PC-9 (cell line): ENCODE data around the gene INHBE.

Experiments used
- EZH2 ChIP-seq: fragments of 200-600 bp; sonication (generic); IDR thresholded peaks from 2 replicates; pipeline ENCODE4 v1.8.0; 2017; ENCODE audit warnings: antibody characterized with exemption, low read depth
- TF ChIP-seq, protein P1 (sequence below): fragments of 200-600 bp; sonication (generic); conservative IDR thresholded peaks from 2 replicates; pipeline ENCODE4 v1.6.1; 2017; ENCODE audit warnings: mixed run types, antibody characterized with exemption, mild to moderate bottlenecking, moderate library complexity

DNA sequence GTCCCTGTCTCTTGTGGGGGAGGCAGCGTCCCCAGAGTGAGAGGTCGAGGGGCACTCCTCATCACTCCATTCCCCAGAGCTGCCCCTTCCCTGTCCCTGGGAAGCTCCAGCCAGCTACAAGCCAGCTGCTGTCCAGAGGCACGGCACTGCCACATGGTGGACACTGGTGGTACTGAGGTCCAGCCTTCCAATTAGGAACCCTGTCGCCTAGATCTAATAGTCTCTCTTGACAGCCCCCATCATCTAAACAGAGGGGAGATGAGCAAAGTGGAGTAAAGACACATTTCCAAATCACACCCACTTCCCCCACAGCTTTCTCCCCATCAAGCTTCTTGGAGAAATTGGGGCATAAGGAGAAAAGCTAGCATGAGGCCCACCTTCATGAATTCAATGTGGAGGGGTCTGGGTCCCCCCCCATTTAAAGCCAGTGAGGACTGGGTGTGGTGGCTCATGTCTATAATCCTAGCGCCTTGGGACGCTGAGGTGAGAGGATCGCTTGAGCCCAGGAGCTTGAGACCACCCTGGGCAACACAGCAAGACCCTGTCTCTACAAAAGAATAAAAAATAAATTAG is 2.1 kb upstream of the INHBE start:
- TF ChIP-seq, protein P1, sequence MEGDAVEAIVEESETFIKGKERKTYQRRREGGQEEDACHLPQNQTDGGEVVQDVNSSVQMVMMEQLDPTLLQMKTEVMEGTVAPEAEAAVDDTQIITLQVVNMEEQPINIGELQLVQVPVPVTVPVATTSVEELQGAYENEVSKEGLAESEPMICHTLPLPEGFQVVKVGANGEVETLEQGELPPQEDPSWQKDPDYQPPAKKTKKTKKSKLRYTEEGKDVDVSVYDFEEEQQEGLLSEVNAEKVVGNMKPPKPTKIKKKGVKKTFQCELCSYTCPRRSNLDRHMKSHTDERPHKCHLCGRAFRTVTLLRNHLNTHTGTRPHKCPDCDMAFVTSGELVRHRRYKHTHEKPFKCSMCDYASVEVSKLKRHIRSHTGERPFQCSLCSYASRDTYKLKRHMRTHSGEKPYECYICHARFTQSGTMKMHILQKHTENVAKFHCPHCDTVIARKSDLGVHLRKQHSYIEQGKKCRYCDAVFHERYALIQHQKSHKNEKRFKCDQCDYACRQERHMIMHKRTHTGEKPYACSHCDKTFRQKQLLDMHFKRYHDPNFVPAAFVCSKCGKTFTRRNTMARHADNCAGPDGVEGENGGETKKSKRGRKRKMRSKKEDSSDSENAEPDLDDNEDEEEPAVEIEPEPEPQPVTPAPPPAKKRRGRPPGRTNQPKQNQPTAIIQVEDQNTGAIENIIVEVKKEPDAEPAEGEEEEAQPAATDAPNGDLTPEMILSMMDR = peak; percentile 91
- no peak for TF ChIP-seq EZH2
